GM19328 (cell line): ENCODE data around the gene P3H2.
"Not testable (repeated sequence)": the region's sequence is repeated elsewhere in the genome, so short reads cannot be mapped to it uniquely, and the experiment has no call there.

ENCODE experiments used
- ATAC-seq: cut with Tn5 transposase; IDR thresholded peaks from one replicate; pipeline ENCODE4 v1.9.1; 2021; ENCODE audit warnings: mild to moderate bottlenecking, moderate library complexity; ENCODE audit not compliant: unreplicated experiment

The P3H2 gene

DNA sequence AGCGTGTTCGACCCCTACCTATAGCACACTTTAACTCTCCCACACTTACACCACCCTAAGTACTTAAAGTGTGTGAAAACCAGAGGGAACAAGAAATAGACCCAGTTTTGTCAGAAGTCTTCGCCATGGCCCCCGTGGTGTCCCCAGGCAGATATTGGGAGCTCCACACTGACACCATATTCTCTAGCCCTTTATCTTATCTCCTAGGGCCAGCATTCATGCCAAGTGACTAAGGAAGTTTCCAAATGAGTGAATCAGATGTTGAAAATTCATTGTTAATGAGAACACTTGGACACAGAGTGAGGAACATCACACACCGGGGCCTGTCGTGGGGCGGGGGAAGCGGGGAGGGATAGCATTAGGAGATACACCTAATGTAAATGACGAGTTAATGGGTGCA, 31.8 kb downstream of the P3H2 start:
- ATAC-seq = no peak

DNA sequence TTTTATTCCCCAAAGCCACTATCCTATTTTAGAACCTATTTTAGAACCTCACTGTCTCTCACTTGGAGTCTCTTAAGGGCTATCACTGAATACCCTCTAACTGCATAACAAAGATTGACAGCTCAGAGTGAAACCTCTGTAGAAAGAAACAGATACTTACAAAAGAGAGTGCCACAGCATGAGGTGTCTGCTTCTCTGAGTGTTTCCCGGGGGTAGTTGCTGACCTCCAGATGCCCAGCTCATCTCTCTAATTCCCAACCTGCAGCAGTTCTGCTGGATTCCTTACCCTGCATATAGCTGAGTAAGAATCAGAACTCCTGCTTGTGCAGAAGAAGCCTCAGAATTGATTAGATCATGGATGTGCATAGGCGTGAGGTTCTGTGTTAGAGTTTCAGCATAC, 34.5 kb downstream of the P3H2 start:
- no peak for ATAC-seq

DNA sequence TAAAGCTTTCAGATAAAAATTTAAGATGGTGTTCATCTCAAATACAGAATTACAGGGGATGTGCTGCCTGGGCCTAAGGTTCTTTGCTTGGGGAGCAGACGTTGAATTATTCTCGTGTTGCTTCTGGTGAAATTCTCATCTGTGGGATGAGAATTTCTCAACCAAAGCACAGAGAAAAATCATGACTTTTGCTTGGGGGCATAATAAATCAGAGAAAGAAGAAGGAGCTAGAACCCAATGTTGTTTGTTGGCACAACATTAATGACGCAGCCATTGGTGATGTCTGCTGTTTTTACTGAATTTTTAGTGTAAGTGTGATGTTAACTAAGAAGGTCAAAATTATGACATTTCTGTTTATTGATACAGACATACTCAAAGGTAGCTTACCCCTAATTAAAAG, 35.7 kb downstream of the P3H2 start:
- ATAC-seq = no peak

DNA sequence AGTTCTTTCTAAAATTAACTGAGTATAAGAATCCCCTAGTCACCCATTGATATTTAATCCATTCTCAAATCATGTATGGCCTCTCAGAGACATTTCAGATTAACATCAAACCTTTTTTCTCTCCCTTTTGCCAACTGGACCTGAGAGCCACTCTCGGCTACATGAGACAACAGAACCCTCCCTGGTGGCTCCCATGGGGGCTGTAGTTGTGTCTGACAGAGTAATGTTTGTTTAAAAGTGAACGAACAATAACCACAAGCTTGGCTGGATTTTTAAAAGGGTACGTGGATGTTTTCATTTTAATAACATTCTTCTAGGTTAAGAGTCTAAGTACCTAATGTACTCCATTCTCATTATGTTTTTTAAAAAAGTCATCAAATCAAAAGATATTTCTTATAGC, 37.1 kb downstream of the P3H2 start:
- no peak for ATAC-seq

DNA sequence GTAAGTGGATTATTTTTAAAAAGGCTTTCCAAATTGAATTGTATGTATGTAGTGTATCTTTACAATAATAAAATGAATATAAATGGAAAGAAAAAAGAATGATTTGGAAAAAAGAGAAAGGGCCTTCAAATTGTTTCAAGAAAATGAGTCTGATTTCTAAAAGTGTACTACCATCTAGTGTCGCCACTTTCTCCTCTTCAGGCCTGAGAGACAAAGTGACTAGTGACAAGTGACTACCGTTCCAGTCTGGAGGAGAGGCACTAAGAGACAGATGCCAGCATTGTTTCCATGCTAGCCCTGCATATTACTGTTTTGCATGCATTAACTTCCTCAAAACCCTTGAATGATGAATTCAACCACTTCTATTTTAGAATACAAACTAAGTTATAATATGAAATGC, 39.3 kb downstream of the P3H2 start:
- no peak for ATAC-seq

DNA sequence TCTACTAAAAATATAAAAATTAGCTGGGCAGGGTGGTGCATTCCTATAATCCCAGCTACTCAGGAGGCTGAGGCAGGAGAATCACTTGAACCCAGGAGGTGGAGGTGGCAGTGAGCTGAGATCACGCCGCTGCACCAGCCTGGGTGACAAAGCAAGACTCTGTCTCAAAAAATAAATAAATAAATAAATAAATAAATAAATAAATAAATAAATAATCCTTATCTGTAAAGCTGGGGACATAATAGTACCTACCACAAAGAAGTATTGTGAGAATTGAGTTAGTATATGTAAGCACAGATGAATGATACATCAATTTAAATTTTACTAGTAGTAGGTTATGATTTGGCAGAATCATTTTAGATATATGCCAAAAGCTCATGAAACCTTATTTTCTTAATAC, 41.5 kb downstream of the P3H2 start:
- ATAC-seq = not testable (repeated sequence)

DNA sequence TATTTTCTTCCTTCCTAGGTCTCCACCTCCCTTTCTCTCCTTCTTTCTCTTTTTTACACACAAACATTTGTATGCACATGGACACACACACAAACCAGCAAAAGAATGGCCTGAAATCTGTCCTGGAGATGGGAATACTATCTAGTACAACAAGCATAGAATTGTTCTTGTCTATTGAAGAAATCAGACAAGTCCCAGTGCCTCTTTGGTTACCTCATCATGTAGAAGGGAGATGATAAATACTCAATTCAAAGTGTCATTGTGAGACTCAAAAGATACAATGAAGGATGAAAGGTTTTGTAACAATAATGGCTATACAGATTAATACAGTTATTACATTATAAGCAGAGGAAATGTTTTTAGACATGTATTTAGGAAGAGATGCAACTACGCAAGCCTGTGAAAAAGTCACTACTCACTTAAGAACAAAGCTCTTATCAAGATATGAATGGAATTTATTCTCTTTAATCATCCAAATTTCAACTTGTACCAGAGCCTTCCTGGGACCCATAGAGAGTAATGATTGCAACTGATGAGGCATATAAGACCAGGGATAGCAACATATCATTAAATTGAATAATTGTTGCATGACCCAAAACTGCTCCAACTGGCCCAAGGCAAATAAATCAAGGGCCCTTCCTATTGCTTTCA, 43.2 kb downstream of the P3H2 start:
- no peak for ATAC-seq

DNA sequence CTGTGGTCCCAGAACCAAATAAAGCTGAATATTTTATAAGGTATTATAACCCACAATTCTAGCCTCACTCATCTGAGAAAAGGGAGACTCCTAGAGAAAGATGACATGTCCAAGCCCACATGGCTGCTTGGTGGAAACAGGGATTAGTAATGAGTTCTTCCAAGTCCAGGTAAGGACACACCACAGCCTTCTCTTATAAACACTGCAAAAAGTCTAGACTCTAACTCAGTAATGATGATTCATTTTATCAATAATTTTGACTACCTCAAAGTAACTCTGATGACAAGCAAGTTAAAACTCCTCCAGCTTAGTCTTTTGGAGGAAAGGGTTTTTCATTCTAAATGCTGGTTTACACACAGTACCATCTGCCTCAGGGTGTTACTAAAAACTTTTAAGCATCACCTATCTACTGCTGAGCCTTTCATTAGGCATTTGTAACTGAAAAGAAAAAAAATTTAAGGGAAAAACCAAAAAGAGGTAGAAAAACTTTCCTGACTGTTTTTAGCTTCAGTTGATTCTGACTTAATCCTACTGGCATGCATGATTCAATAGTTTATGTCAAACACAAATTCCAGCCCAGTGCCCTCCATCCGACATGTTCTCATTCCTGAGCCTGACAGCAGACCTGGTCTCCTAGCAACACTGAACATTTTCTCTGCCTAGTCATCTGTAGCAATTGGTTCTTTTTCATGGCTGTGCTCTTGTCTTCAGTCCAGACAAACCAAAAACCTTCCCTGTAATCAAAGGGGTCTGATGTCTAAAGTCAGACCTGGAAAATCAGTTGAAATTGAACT, 43.9 kb downstream of the P3H2 start:
- no peak for ATAC-seq

DNA sequence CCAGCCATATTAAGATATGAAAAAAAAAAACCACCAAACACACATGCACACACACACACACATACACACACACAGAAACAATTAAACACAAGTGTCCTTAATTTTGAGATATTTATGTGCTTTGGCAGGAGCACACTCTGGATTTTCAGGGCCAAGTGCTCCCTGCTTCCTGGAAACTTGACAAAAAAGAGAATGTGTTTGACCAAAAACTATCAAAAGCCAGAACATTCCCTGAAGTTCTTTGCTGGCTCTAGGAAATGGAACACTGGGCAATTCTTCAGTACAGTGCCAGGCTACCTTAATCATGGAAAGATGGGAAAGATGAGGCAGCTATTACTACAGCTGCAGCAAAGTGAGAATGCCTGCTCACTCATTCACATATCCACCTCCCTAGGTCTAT, 44.6 kb downstream of the P3H2 start:
- ATAC-seq = no peak

DNA sequence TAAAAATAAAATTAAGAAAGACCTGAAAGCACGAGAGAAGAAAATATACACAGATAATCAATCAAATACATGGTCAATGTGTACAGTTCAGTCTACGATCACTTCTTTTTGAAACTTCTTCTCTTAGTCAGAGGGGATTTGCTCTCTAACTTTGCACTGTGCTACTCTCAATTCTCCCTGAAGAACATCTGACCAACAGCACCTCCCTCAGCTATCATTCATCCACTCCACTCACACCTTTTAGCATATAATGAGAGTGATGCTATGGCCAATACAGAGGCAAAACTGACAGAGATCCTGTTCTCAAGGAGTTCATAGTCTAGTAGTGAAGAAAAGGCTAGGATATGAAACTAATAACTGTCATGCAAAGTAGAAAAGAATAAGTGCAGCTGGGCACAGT, 45.9 kb downstream of the P3H2 start:
- ATAC-seq = no peak

DNA sequence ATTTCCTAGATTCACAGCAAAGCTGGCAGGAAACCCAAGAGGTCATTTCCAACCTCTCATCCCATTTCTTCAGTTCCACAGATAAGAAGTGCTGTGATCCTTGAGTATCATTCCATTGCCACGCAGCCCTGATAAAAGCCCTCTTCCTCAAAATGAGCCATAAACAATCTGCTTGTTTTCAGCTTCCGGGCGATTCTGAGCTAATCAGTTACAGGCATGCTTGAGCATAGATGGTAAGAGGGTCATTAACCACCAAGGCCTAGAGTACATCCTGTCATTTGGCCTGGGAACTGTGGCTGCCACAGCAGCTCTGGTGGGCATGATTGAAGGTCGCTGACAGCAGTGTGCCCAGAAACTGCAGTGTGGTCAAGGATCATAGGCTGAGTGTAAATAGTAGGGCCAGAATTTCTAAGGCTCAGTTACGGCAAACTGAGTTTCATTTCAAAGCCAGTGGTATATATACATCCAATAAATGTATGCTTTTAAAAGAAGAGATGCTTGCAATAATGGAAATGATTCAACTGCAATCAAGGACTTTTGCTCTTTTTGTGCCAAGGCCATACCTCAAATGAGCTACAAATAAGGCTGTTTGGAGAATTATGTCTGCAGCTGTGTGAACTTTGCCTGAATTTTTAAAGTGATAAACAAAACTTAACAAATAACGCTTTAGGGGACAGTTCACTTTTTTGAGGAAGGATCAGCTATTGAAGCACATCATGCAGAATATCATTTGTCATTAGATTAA, 47.3 kb downstream of the P3H2 start:
- no peak for ATAC-seq

DNA sequence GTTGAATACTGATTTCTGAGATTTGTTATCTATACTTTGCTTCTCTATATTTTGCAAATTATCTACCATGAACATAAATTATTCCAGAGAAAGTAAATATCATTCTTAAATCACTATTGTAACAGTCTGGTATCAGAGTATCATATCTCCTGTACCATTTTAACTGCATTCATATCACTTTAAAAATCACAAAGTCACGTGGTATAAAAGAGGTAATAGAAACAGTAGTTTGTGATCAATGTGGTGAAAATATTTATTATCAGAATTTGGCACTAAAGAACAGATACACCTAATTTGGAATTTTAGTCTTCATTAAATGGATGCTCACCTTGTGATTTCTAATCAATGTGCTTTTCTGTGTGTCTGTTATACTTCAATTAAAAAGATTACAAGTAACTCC, 47.8 kb downstream of the P3H2 start:
- ATAC-seq = no peak

DNA sequence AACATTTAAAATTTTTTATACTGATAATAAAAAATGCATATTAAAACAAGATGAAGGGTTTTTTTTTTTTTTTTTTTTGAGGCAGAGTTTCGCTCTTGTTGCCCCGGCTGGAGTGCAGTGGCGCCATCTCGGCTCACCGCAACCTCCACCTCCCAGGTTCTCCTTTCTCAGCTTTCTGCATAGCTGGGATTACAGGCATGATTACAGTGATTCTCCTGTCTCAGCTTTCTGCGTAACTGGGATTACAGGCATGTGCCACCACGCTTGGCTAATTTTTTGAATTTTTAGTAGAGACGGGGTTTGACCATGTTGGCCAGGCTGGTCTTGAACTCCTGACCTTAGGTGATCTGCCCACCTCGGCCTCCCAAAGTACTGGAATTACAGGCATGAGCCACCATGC, 48.8 kb downstream of the P3H2 start:
- ATAC-seq = not testable (repeated sequence)

DNA sequence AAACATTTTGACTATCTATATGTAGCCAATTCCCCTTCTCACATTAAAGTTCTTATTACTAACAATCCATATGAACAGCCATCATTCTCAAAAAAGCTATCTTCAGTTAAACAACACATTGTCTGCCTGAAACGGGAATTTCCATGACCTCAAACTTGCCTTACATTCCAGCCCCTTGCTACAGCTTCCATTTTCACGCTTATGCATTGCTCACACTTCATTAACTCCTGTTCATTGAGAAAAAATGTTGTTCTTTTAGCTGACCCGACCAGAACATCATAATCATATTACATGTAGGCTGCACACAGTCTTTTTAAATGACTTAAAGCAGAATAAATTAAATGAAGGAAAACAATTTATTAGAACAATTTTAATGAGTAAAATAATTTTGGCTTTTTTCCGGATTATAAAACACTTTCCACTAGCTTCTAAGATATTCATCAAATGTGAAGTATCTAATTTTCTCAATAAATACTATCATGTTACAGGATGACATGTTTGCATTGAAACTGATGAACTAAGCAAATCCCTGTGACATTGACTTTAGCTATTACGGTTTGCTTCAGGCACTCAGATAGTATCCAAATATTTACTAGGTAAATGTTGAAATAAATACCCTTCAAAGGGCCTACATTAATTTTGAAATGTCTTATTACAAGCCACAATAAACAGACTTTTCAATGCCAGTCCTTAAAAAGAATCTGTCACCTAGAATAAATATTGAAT, 49.9 kb downstream of the P3H2 start:
- no peak for ATAC-seq

DNA sequence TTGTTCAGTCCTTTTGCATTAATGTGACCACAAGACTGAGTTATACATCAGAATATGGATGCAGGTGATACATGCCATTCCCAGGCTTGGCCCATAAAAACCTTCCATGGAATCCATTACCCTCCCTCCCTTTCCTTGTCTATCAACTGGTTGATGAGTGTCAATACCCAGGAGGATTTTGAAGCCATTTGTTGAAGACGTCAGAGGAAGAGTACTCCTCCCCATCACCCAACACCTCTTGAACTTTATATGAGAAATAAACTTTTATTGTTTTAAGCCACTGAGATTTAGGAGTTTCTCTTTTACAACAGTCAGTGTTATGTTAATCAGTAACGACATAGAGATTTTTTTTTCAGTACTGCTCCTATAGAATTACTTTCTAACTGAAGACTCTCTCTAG, 55.5 kb downstream of the P3H2 start:
- no peak for ATAC-seq

DNA sequence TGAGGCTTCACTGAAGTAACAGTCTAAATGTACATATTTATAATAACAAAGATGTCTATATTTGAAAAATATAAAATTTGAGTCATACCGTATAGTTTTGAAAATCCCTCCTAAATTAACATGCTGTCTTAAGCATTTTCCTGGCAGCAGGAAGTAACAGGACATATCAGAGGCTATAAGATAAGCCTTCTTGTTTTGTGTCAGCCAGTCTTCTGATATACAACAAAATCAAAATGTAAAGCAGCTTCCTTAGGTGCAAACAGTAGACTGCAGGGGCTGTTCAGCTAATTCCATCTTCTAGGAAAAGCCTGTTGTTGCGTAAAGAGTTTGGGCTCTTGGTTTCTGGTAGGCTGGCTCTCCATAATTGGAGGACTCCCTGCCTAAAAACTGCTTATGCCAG, 56.0 kb downstream of the P3H2 start:
- no peak for ATAC-seq

DNA sequence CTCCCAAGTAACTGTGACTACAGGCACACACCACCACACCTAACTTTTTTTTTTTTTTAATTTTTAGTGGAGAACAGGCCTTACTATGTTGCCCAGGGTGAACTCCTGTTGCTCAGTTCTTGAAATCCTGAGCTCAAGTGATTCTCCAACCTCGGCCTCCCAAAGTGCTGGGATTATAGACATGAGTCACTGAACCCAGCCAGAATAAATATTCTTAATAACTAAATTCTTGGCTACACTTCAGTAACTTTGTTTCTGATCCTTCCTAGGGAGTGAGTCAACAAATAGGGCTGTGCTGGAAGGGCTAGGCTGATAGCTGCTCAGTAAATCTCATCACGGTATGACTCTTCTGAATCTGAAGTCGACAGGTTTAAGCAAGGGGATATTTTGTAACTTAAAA, 56.6 kb downstream of the P3H2 start:
- ATAC-seq = no peak

DNA sequence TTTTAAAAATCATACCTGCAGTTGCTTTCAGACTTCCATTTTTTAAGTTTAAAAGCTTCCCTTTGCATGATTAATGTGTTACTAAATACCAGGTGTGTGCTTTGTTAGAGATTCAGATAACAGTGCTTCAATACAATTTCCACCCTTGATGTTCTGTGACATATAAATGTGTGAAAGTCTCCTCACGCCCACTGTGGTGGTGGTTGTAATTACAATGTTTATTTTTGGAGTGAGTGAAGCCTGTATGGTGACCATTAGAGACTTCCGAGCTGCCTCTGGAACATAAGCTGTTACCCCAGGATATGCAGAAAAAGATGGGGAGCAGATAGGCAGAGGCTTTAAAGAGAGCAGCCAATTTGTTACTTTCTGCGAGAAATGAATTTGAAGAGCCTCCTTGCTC, 57.2 kb downstream of the P3H2 start:
- ATAC-seq = no peak

DNA sequence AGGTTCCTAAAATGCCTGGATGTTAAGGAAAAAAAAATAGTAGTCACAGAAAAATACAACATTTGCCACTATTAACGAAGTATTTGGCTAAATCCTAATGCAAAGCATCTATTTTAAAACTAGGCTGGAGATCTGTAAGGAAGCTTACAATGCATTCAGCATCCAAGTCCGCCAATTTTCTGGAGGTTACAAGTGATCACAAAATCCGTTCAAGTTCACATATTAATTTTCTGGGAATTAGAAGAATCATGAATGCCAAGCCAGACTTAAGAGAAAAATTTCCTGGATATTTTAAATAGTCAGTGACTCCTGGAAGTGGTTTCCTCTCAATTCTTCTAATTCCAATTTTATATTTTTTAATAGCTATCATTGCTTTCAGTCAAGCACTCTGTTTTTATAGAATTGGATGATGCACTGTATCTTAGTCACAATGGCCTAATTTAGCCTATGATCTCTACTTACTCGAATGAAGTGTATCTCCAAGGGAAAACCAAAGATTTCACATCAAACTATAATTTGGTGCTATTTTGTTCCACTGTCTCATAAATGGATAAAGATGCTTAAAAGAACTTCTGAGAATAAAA, 60.4 kb downstream of the P3H2 start:
- ATAC-seq = no peak

DNA sequence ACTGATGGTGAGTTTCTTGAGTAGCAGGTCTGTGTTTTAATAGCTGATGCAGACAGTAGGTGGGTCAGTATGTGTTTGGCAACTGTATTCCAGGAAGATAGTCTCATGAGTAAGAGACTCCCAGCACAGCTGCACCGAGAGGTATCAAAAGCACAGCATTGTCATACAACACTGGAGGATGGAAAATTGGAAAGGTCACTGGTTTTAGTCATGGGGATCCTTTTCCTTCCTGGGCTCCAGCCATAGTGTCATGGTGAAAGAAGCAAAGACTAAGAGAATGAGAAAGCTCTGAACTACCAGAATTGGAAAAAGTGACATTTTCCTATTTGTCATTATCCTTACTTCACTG, 61.5 kb downstream of the P3H2 start:
- ATAC-seq = no peak
